Cardiac muscle cell (in vitro differentiated cells and primary cell): ENCODE measurements around the gene PAX2. TPM values are rescaled to one million over a fixed set of nuclear protein-coding genes. Genes with fewer than 3 reads are reported as not detected.

Experiments
- DNase-seq, 2 donors: peaks; one replicate each; pipeline versions ENCODE4 v3.0.0 to v3.0.0-alpha.2; 2010 to 2017; ENCODE audit warnings: low read depth in 1 of 2, low spot score in 1 of 2
- H3K27ac ChIP-seq: fragments of 200-600 bp; sonication (generic); 2 replicates; pipeline ENCODE4 v1.5.1; 2016
- H3K27me3 ChIP-seq: fragments of 200-600 bp; sonication (generic); 2 replicates; pipeline ENCODE4 v1.6.0; 2016; ENCODE audit warnings: control low read depth
- H3K36me3 ChIP-seq: fragments of 200-600 bp; sonication (generic); 2 replicates; pipeline ENCODE4 v1.5.1; 2016; ENCODE audit warnings: control low read depth
- H3K4me1 ChIP-seq: fragments of 200-600 bp; sonication (generic); 2 replicates; pipeline ENCODE4 v1.8.1; 2017; ENCODE audit warnings: low read depth, mild to moderate bottlenecking, mixed run types
- H3K4me3 ChIP-seq: fragments of 200-600 bp; sonication (generic); 2 replicates; pipeline ENCODE4 v1.5.1; 2016; ENCODE audit warnings: mild to moderate bottlenecking
- H3K9me3 ChIP-seq: fragments of 200-600 bp; sonication (generic); 2 replicates; pipeline ENCODE4 v1.5.1; 2017; ENCODE audit warnings: low read depth, mild to moderate bottlenecking, control low read depth
- CTCF ChIP-seq: IDR thresholded peaks from 2 replicates; pipeline ENCODE4 v1.5.1; 2012; ENCODE audit warnings: low read depth, mild to moderate bottlenecking, low read length
- polyA plus RNA-seq: library from polyadenylated mRNA; unstranded; fragments of >200 nt; fragmentation: Nextera tagmentation; extraction: Ambion mirVana; gene quantifications from 2 replicates; pipeline ENCODE4 v1.2.1, GENCODE V29; 2016
- total RNA-seq: library from RNA; depleted of rRNA; stranded (reverse); fragments of >200 nt; gene quantifications from 2 replicates; pipeline ENCODE4 v1.2.3, GENCODE V29; 2016

PAX2 gene
- total and polyA plus RNA-seq, 2 experiments from 2014 or later, result not detected

GRCh38 chr10:100780324-100780723, 34.9 kb downstream of the PAX2 start:
- H3K4me3 ChIP-seq, result no peak overlapping the region
- no peak overlapping the region for H3K27ac ChIP-seq
- H3K27me3 ChIP-seq, result peaks cover 12% of the 10 kb centered on the region
- no peak for TF ChIP-seq CTCF
- H3K4me1 ChIP-seq, result no peaks in the 10 kb centered on the region
- no peak for DNase-seq
- H3K36me3 ChIP-seq, result no peaks in the 10 kb centered on the region
- H3K9me3 ChIP-seq, result no peaks in the 10 kb centered on the region

- peaks cover 19% of the 10 kb centered on the region for H3K27me3 ChIP-seq
- no peaks in the 10 kb centered on the region for H3K36me3 ChIP-seq
- no peak overlapping the region for H3K27ac ChIP-seq
- no peak for DNase-seq
- no peak overlapping the region for H3K4me3 ChIP-seq
- no peaks in the 10 kb centered on the region for H3K4me1 ChIP-seq
- TF ChIP-seq CTCF, result no peak
- no peaks in the 10 kb centered on the region for H3K9me3 ChIP-seq
Measured at GRCh38 chr10:100781145-100781665, 35.8 kb downstream of the PAX2 start.

GRCh38 chr10:100782461-100783244, 37.3 kb downstream of the PAX2 start:
- TF ChIP-seq CTCF, result no peak
- Histone ChIP-seq H3K4me3 (no peak overlapping the region), H3K9me3 (no peaks in the 10 kb centered on the region), H3K27me3 (peaks cover 23% of the 10 kb centered on the region), H3K27ac (no peak overlapping the region), H3K36me3 (no peaks in the 10 kb centered on the region), H3K4me1 (no peaks in the 10 kb centered on the region)
- no peak for DNase-seq

- H3K27me3 ChIP-seq, result peaks cover 17% of the 10 kb centered on the region
- H3K4me1 ChIP-seq, result no peaks in the 10 kb centered on the region
- H3K9me3 ChIP-seq, result no peaks in the 10 kb centered on the region
- no peak for TF ChIP-seq CTCF
- no peak overlapping the region for H3K4me3 ChIP-seq
- no peaks in the 10 kb centered on the region for H3K36me3 ChIP-seq
- no peak overlapping the region for H3K27ac ChIP-seq
- DNase-seq, result no peak
Measured at GRCh38 chr10:100784126-100784525, 38.7 kb downstream of the PAX2 start.

GRCh38 chr10:100786591-100786990, 41.2 kb downstream of the PAX2 start:
- H3K27me3 ChIP-seq, result peaks cover 17% of the 10 kb centered on the region

More at GRCh38 chr10:100786591-100786990, 41.2 kb downstream of the PAX2 start:
- no peak for TF ChIP-seq CTCF
- Histone ChIP-seq H3K36me3 (no peaks in the 10 kb centered on the region), H3K4me1 (peaks cover 7% of the 10 kb centered on the region), H3K4me3 (no peak overlapping the region), H3K9me3 (no peaks in the 10 kb centered on the region), H3K27ac (no peak overlapping the region)
- no peak for DNase-seq
